Mesenchymal stem cell (in vitro differentiated cells and primary cell): ENCODE data around the gene MSRB3.
A peak's percentile ranks its signal among the peaks of the same experiment; 100 is the strongest.

ENCODE experiments used
- DNase-seq: peaks from one replicate; pipeline ENCODE4 v3.0.0-alpha.2; 2013
- H2AFZ ChIP-seq: one replicate; pipeline ENCODE4 v1.6.1; 2013; ENCODE audit warnings: low read depth, mild to moderate bottlenecking, control low read depth, inconsistent platforms, low read length, moderate library complexity
- H2AK5ac ChIP-seq: 2 replicates; pipeline ENCODE4 v1.6.1; 2013; ENCODE audit warnings: low read length, moderate library complexity, mild to moderate bottlenecking, inconsistent platforms; ENCODE audit not compliant: severe bottlenecking
- H2BK120ac ChIP-seq: one replicate; pipeline ENCODE4 v1.6.1; 2013; ENCODE audit warnings: low read depth, mild to moderate bottlenecking, inconsistent platforms, low read length, moderate library complexity
- H2BK12ac ChIP-seq, 2 experiments: one replicate each; pipeline ENCODE4 v1.6.1; 2013; ENCODE audit warnings: inconsistent platforms in 2 of 2, low read length in 2 of 2, mild to moderate bottlenecking in 2 of 2, moderate library complexity in 2 of 2, control low read depth in 1 of 2
- H2BK15ac ChIP-seq: one replicate; pipeline ENCODE4 v1.6.1; 2013; ENCODE audit warnings: mild to moderate bottlenecking, low read depth, inconsistent platforms; ENCODE audit not compliant: poor library complexity, severe bottlenecking
- H2BK5ac ChIP-seq: 2 replicates; pipeline ENCODE4 v1.6.1; 2013; ENCODE audit warnings: low read depth, mild to moderate bottlenecking, low read length, control low read depth, inconsistent platforms; ENCODE audit not compliant: poor library complexity, severe bottlenecking
- H3K14ac ChIP-seq, 2 experiments: one replicate each; pipeline ENCODE4 v1.6.1; 2013; ENCODE audit warnings: inconsistent platforms in 2 of 2, low read length in 2 of 2, control low read depth in 1 of 2, mild to moderate bottlenecking in 1 of 2, moderate library complexity in 1 of 2
- H3K18ac ChIP-seq, 2 experiments: one replicate each; pipeline ENCODE4 v1.6.1; 2013; ENCODE audit warnings: inconsistent platforms in 2 of 2, low read length in 2 of 2, control low read depth in 1 of 2, low read depth in 1 of 2, mild to moderate bottlenecking in 1 of 2
- H3K23ac ChIP-seq, 2 experiments: one replicate each; pipeline ENCODE4 v1.6.1; 2013; ENCODE audit warnings: inconsistent platforms in 2 of 2, low read length in 2 of 2, mild to moderate bottlenecking in 2 of 2, moderate library complexity in 2 of 2, control low read depth in 1 of 2
- H3K27ac ChIP-seq: 2 replicates; pipeline ENCODE4 v1.5.1; 2013; ENCODE audit warnings: mild to moderate bottlenecking, moderate library complexity, low read length, control low read depth, inconsistent platforms; ENCODE audit not compliant: poor library complexity, severe bottlenecking
- H3K27me3 ChIP-seq, 2 experiments: 2 replicates each; pipeline versions ENCODE4 v1.6.1 to v1.7.0; 2013; ENCODE audit warnings: low read length in 2 of 2, mild to moderate bottlenecking in 2 of 2, moderate library complexity in 2 of 2, control low read depth in 1 of 2, inconsistent platforms in 1 of 2; ENCODE audit not compliant: control insufficient read depth in 1 of 2, insufficient read depth in 1 of 2
- H3K36me3 ChIP-seq, 2 experiments: 2 replicates each; pipeline versions ENCODE4 v1.6.1 to v1.7.0; 2013; ENCODE audit warnings: low read length in 2 of 2, control low read depth in 1 of 2, inconsistent platforms in 1 of 2, low read depth in 1 of 2, mild to moderate bottlenecking in 1 of 2; ENCODE audit not compliant: insufficient read depth in 2 of 2, control insufficient read depth in 1 of 2
- H3K4ac ChIP-seq, 2 experiments: one replicate each; pipeline ENCODE4 v1.6.1; 2013; ENCODE audit warnings: inconsistent platforms in 2 of 2, low read length in 2 of 2, mild to moderate bottlenecking in 2 of 2, moderate library complexity in 2 of 2, control low read depth in 1 of 2, low read depth in 1 of 2
- H3K4me1 ChIP-seq: 2 replicates; pipeline ENCODE4 v1.6.1; 2013; ENCODE audit warnings: low read depth, low read length, control low read depth; ENCODE audit not compliant: control insufficient read depth, insufficient read depth
- H3K4me2 ChIP-seq: 2 replicates; pipeline ENCODE4 v1.6.1; 2013; ENCODE audit warnings: low read length, mild to moderate bottlenecking, inconsistent platforms; ENCODE audit not compliant: poor library complexity, severe bottlenecking
- H3K4me3 ChIP-seq, 2 experiments: 2 replicates each; pipeline versions ENCODE4 v1.5.1 to v1.7.0; 2013; ENCODE audit warnings: low read length in 2 of 2, mild to moderate bottlenecking in 2 of 2, control low read depth in 1 of 2, low read depth in 1 of 2; ENCODE audit not compliant: insufficient read depth in 1 of 2
- H3K79me1 ChIP-seq: replicated peaks from 2 replicates; pipeline ENCODE4 v1.6.1; 2013; ENCODE audit warnings: mild to moderate bottlenecking, control low read depth, low read length, inconsistent platforms; ENCODE audit not compliant: poor library complexity, severe bottlenecking
- H3K9ac ChIP-seq: 2 replicates; pipeline ENCODE4 v1.7.0; 2013; ENCODE audit warnings: mild to moderate bottlenecking, low read length, moderate library complexity
- H3K9me3 ChIP-seq: 2 replicates; pipeline ENCODE4 v1.7.0; 2013; ENCODE audit warnings: mild to moderate bottlenecking, low read length; ENCODE audit not compliant: control insufficient read depth
- H4K8ac ChIP-seq: one replicate; pipeline ENCODE4 v1.6.1; 2013; ENCODE audit warnings: inconsistent platforms, mild to moderate bottlenecking, low read length, moderate library complexity
- H4K91ac ChIP-seq: one replicate; pipeline ENCODE4 v1.6.1; 2013; ENCODE audit warnings: mild to moderate bottlenecking, low read length, inconsistent platforms
- WGBS: methylation state at CpG from one replicate; pipeline ENCODE4 v1.1.7; 2013; ENCODE audit warnings: mixed read lengths; 5-methylcytosine and 5-hydroxymethylcytosine counted together

Gene MSRB3

DNA sequence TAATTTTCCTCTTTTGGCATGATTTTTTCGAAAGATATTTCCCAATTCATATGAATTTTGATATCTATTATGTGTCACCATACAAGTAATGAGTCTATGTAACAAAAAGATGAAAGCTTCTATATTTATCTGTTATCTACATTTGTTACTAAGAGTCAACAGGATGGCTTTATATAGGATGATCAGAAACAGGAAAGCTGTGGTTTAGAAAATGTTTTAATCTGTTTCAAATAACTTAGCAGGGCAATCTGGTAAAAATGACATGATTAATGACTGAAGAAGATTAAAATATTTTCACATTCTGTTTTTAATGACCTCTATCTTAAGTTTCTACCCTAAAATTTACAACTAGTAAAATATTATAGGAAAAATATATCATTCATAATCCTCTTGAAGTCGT is 105.8 kb downstream of the MSRB3 start:
- Histone ChIP-seq H2BK15ac (no peak overlapping the region), H3K36me3 (no peaks in the 10 kb centered on the region), H2AFZ (no peak overlapping the region), H3K14ac (no peak overlapping the region), H3K4ac (no peak overlapping the region), H3K79me1 (peaks cover 3% of the 10 kb centered on the region), H2AK5ac (no peak overlapping the region), H2BK120ac (no peak overlapping the region), H3K23ac (no peak overlapping the region), H3K4me3 (no peak overlapping the region), H3K27ac (no peak overlapping the region), H3K9ac (no peak overlapping the region), H3K4me2 (no peak overlapping the region), H2BK5ac (no peak overlapping the region), H3K4me1 (no peaks in the 10 kb centered on the region), H3K18ac (no peak overlapping the region), H4K91ac (no peak overlapping the region), H3K27me3 (no peaks in the 10 kb centered on the region), H2BK12ac (no peak overlapping the region), H4K8ac (no peak overlapping the region), H3K9me3 (no peaks in the 10 kb centered on the region)
- WGBS, result no CpG with 5 or more reads among the region's 2 CpGs
- no peak for DNase-seq

DNA sequence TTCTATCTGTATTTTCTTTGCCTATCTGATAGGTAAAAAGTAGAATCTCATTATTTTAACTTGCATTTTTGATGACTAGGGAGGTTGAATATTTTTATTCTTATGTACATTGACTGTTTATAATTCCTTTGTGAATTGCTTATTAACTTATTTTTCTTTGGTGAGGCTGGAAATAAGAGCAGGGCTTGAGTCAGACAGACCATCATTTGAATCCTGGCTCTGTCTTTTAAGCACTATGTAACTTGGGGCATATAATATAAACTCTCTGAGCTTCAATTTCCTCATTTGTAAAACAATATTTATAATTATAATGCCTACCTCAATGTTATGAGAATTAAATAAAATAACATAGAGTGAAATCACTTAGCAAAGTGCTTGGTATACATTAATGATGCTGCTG is 108.9 kb downstream of the MSRB3 start:
- H2BK120ac ChIP-seq, result no peak overlapping the region
- no peak overlapping the region for H3K14ac ChIP-seq
- H4K8ac ChIP-seq, result no peak overlapping the region
- no peak overlapping the region for H3K27ac ChIP-seq
- H2BK5ac ChIP-seq, result no peak overlapping the region
- H3K9me3 ChIP-seq, result no peaks in the 10 kb centered on the region
- H3K4me1 ChIP-seq, result no peaks in the 10 kb centered on the region
- H2AFZ ChIP-seq, result no peak overlapping the region
- no peak overlapping the region for H3K4me3 ChIP-seq
- no peak overlapping the region for H2BK12ac ChIP-seq
- H2AK5ac ChIP-seq, result no peak overlapping the region
- peaks cover 3% of the 10 kb centered on the region for H3K79me1 ChIP-seq
- no peaks in the 10 kb centered on the region for H3K27me3 ChIP-seq
- no peak overlapping the region for H2BK15ac ChIP-seq
- no peak overlapping the region for H3K4ac ChIP-seq
- H3K18ac ChIP-seq, result no peak overlapping the region
- H3K9ac ChIP-seq, result no peak overlapping the region
- H3K36me3 ChIP-seq, result peaks cover 0 to 5% of the 10 kb centered on the region in 2 experiments
- H3K23ac ChIP-seq, result no peak overlapping the region
- no peak overlapping the region for H3K4me2 ChIP-seq
- H4K91ac ChIP-seq, result no peak overlapping the region
- DNase-seq, result no peak

DNA sequence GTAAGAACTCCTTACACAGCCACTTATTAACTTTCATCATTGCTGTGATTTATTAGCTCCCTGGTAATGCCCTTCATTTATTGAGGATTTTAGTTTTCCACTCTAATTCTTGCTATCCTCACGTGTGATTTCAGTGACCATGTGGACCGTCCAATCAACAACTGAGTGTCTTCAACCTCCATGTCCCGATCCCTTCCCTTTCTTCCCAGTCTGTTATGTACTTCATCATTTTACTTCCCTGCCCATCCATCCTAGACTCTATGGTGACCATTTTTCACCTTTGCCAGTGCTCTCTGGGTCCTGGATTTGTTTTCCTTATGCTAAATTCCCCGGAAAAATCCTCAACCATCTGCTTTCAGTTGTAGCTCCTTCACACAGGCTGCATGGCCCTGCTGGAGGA is 111.0 kb downstream of the MSRB3 start:
- 95% methylated on average over 3 of the region's 4 CpGs for WGBS

DNA sequence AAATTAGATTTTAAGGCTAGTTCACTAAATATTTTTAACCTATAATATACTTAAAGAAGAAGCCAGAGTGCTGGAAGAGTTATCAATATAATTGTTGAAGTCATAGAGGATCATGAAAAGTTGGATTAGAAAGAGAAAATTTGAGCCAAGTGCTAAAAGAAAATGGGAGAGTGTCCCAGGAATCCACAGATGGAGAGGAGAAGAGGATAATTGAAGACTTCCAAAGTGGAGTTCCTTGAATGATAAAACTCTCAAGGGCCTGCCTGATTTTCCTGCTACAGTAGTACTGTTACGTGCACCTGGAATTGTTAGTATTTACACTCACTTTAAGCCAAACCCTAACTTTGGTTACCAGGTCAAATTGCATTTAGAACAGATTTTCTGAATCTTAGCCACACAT is 113.2 kb downstream of the MSRB3 start:
- H3K4me3 ChIP-seq, result no peak overlapping the region
- no peaks in the 10 kb centered on the region for H3K27me3 ChIP-seq
- no peak overlapping the region for H4K8ac ChIP-seq
- no peak overlapping the region for H2BK12ac ChIP-seq
- H3K4me2 ChIP-seq, result no peak overlapping the region
- H4K91ac ChIP-seq, result no peak overlapping the region
- H3K23ac ChIP-seq, result no peak overlapping the region
- H3K9ac ChIP-seq, result no peak overlapping the region
- H2BK5ac ChIP-seq, result no peak overlapping the region
- H2BK15ac ChIP-seq, result no peak overlapping the region
- no peak for DNase-seq
- no peak overlapping the region for H3K4ac ChIP-seq
- H2BK120ac ChIP-seq, result no peak overlapping the region
- H3K18ac ChIP-seq, result no peak overlapping the region
- peaks cover 28% of the 10 kb centered on the region for H3K9me3 ChIP-seq
- no peak overlapping the region for H2AFZ ChIP-seq
- no peak overlapping the region for H3K27ac ChIP-seq
- peaks cover 3% of the 10 kb centered on the region for H3K79me1 ChIP-seq
- no peak overlapping the region for H3K14ac ChIP-seq
- H2AK5ac ChIP-seq, result no peak overlapping the region
- no CpG with 5 or more reads among the region's 1 CpG for WGBS
- H3K36me3 ChIP-seq, result peaks cover 0 to 6% of the 10 kb centered on the region in 2 experiments
- no peaks in the 10 kb centered on the region for H3K4me1 ChIP-seq

More for the DNA sequence above, 111.0 kb downstream of the MSRB3 start:
- H3K4me2 ChIP-seq, result no peak overlapping the region
- H3K27me3 ChIP-seq, result no peaks in the 10 kb centered on the region
- H3K14ac ChIP-seq, result peak overlapping the region in 1 of 2 experiments; percentile 48
- H3K27ac ChIP-seq, result no peak overlapping the region
- H2BK120ac ChIP-seq, result no peak overlapping the region
- no peak overlapping the region for H3K18ac ChIP-seq
- no peak overlapping the region for H3K4ac ChIP-seq
- H2BK5ac ChIP-seq, result no peak overlapping the region
- H2BK12ac ChIP-seq, result no peak overlapping the region
- H2AK5ac ChIP-seq, result no peak overlapping the region
- H2AFZ ChIP-seq, result no peak overlapping the region
- no peak overlapping the region for H3K9ac ChIP-seq
- no peak overlapping the region for H2BK15ac ChIP-seq
- no peak overlapping the region for H3K23ac ChIP-seq
- DNase-seq, result no peak
- H3K4me1 ChIP-seq, result no peaks in the 10 kb centered on the region
- H4K91ac ChIP-seq, result no peak overlapping the region
- peaks cover 0 to 5% of the 10 kb centered on the region in 2 experiments for H3K36me3 ChIP-seq
- peaks cover 8% of the 10 kb centered on the region for H3K9me3 ChIP-seq
- peaks cover 3% of the 10 kb centered on the region for H3K79me1 ChIP-seq
- H3K4me3 ChIP-seq, result no peak overlapping the region
- no peak overlapping the region for H4K8ac ChIP-seq
